ENCODE measurements around the gene ATP4A.

DNA sequence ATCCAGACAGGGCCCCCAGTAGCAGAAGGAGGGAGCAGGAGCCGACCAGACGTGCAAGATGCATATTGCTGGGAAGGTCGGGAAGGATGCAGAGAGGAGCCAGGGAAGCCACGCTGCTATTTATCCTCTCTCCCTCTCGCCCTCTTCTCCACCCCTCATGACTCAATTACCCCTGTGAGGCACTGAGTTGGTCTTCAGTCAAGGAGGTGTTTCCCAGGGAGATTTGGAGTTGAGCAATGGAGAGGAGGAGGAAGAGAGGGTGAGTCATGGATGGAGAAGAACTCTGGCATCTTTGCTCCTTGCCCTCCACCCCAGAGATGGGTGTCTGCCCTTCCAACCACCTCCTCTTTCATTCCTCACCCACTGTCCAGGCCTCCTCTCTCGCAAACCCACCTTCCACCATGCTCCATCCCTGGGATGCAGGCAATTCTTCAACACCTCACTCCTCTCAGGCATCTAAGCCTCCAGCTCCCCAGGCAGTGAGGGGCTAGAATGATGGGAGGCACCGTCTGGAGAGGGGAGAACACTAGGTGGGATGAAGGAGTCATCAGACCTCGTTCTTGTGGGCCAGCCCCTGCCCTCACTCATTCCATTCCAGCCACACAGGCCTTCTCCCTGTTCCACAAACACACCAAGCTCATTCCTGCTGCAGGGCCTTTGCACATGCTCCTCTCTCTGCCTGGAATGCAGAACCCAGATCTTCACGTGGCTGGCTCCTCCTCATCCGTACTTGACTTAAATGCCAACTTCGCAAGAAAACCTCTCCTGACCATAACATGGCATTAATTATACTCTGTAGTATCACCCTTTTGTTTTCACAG is 35.0 kb downstream of the ATP4A start, which contains the start of gene SBSN:
- TF ChIP-seq CTCF (IDR thresholded peaks at IDR 0.05; ENCODE audit: insufficient read depth, low read depth, low read length) (no peak), EZH2 (IDR thresholded peaks at IDR 0.05; ENCODE audit: insufficient read depth, low read length) (no peak)
